ENCODE data around the gene FAM13B.
A peak's percentile ranks its signal among the peaks of the same experiment; 100 is the strongest.
"Not testable (repeated sequence)": the region's sequence is repeated elsewhere in the genome, so short reads cannot be mapped to it uniquely, and the experiment has no call there.

Gene FAM13B

GRCh38 chr5:138032572-138033385 lies at the start of gene FAM13B:
Gene FAM13B (minus strand): TSS chr5:138033079. CDS start chr5:138019111, 13,968 bp downstream.
- H3K36me3 ChIP-seq (ENCODE audit: control insufficient read depth in 2 of 2, insufficient read depth in 2 of 2, low read length in 2 of 2), result no peaks in the 10 kb centered on the region
- H3K27ac ChIP-seq (ENCODE audit: low read depth in 2 of 2, low read length in 2 of 2), result peak within 1 kb of the TSS; percentile 99
- peaks cover 18 to 22% of the 10 kb centered on the region in 2 donors for H3K4me1 ChIP-seq (ENCODE audit: control insufficient read depth in 2 of 2, insufficient read depth in 2 of 2, low read length in 2 of 2)
- peak within 1 kb of the TSS; percentile 91 to 94 for H3K9ac ChIP-seq (ENCODE audit: low read depth in 1 of 2, low read length in 2 of 2)
- peak within 1 kb of the TSS; percentile 90 to 92 for H3K4me3 ChIP-seq (ENCODE audit: low read length in 2 of 2)
- H3K9me3 ChIP-seq (ENCODE audit: control insufficient read depth in 2 of 2, low read length in 2 of 2), result no peaks in the 10 kb centered on the region
- no peaks in the 10 kb centered on the region for H3K27me3 ChIP-seq (ENCODE audit: control insufficient read depth in 2 of 2, insufficient read depth in 2 of 2, low read length in 2 of 2)

- H3K27me3 ChIP-seq (ENCODE audit: control insufficient read depth in 2 of 2, insufficient read depth in 2 of 2, low read length in 2 of 2), result no peaks in the 10 kb centered on the region
These were observed 49.2 kb upstream of the FAM13B start for GRCh38 chr5:138082033-138082432.

GRCh38 chr5:138078006-138078643 lies 45.2 kb upstream of the FAM13B start:
- Histone ChIP-seq H3K9me3 (ENCODE audit: control insufficient read depth in 2 of 2, low read length in 2 of 2) (no peaks in the 10 kb centered on the region), H3K27ac (ENCODE audit: low read depth in 2 of 2, low read length in 2 of 2) (no peak overlapping the region)

More at GRCh38 chr5:138082033-138082432, 49.2 kb upstream of the FAM13B start:
- Histone ChIP-seq H3K4me1 (ENCODE audit: control insufficient read depth in 2 of 2, insufficient read depth in 2 of 2, low read length in 2 of 2) (no peaks in the 10 kb centered on the region), H3K27ac (ENCODE audit: low read depth in 2 of 2, low read length in 2 of 2) (no peak overlapping the region), H3K9ac (ENCODE audit: low read depth in 1 of 2, low read length in 2 of 2) (no peak overlapping the region), H3K4me3 (ENCODE audit: low read length in 2 of 2) (no peak overlapping the region), H3K9me3 (ENCODE audit: control insufficient read depth in 2 of 2, low read length in 2 of 2) (no peaks in the 10 kb centered on the region), H3K36me3 (ENCODE audit: control insufficient read depth in 2 of 2, insufficient read depth in 2 of 2, low read length in 2 of 2) (no peaks in the 10 kb centered on the region)

GRCh38 chr5:138077064-138077696 lies 44.3 kb upstream of the FAM13B start:
- no peak overlapping the region for H3K4me3 ChIP-seq (ENCODE audit: low read length in 2 of 2)

More at GRCh38 chr5:138078006-138078643, 45.2 kb upstream of the FAM13B start:
- Histone ChIP-seq H3K4me1 (ENCODE audit: control insufficient read depth in 2 of 2, insufficient read depth in 2 of 2, low read length in 2 of 2) (no peaks in the 10 kb centered on the region), H3K4me3 (ENCODE audit: low read length in 2 of 2) (no peak overlapping the region), H3K9ac (ENCODE audit: low read depth in 1 of 2, low read length in 2 of 2) (no peak overlapping the region), H3K36me3 (ENCODE audit: control insufficient read depth in 2 of 2, insufficient read depth in 2 of 2, low read length in 2 of 2) (no peaks in the 10 kb centered on the region), H3K27me3 (ENCODE audit: control insufficient read depth in 2 of 2, insufficient read depth in 2 of 2, low read length in 2 of 2) (no peaks in the 10 kb centered on the region)

GRCh38 chr5:138070026-138070425 lies 37.1 kb upstream of the FAM13B start:
- not testable (repeated sequence) for H3K4me1 ChIP-seq (ENCODE audit: control insufficient read depth in 2 of 2, insufficient read depth in 2 of 2, low read length in 2 of 2); H3K9ac ChIP-seq (ENCODE audit: low read depth in 1 of 2, low read length in 2 of 2); H3K27me3 ChIP-seq (ENCODE audit: control insufficient read depth in 2 of 2, insufficient read depth in 2 of 2, low read length in 2 of 2); H3K27ac ChIP-seq (ENCODE audit: low read depth in 2 of 2, low read length in 2 of 2); H3K36me3 ChIP-seq (ENCODE audit: control insufficient read depth in 2 of 2, insufficient read depth in 2 of 2, low read length in 2 of 2); H3K9me3 ChIP-seq (ENCODE audit: control insufficient read depth in 2 of 2, low read length in 2 of 2); H3K4me3 ChIP-seq (ENCODE audit: low read length in 2 of 2)

More at GRCh38 chr5:138077064-138077696, 44.3 kb upstream of the FAM13B start:
- no peak overlapping the region for H3K9ac ChIP-seq (ENCODE audit: low read depth in 1 of 2, low read length in 2 of 2)
- no peaks in the 10 kb centered on the region for H3K27me3 ChIP-seq (ENCODE audit: control insufficient read depth in 2 of 2, insufficient read depth in 2 of 2, low read length in 2 of 2)
- H3K4me1 ChIP-seq (ENCODE audit: control insufficient read depth in 2 of 2, insufficient read depth in 2 of 2, low read length in 2 of 2), result no peaks in the 10 kb centered on the region
- no peak overlapping the region for H3K27ac ChIP-seq (ENCODE audit: low read depth in 2 of 2, low read length in 2 of 2)
- no peaks in the 10 kb centered on the region for H3K36me3 ChIP-seq (ENCODE audit: control insufficient read depth in 2 of 2, insufficient read depth in 2 of 2, low read length in 2 of 2)
- no peaks in the 10 kb centered on the region for H3K9me3 ChIP-seq (ENCODE audit: control insufficient read depth in 2 of 2, low read length in 2 of 2)

- Histone ChIP-seq H3K9me3 (ENCODE audit: control insufficient read depth in 2 of 2, low read length in 2 of 2) (no peaks in the 10 kb centered on the region), H3K9ac (ENCODE audit: low read depth in 1 of 2, low read length in 2 of 2) (no peak overlapping the region), H3K4me1 (ENCODE audit: control insufficient read depth in 2 of 2, insufficient read depth in 2 of 2, low read length in 2 of 2) (no peaks in the 10 kb centered on the region), H3K27me3 (ENCODE audit: control insufficient read depth in 2 of 2, insufficient read depth in 2 of 2, low read length in 2 of 2) (peaks cover 0 to 2% of the 10 kb centered on the region in 2 donors), H3K27ac (ENCODE audit: low read depth in 2 of 2, low read length in 2 of 2) (no peak overlapping the region), H3K36me3 (ENCODE audit: control insufficient read depth in 2 of 2, insufficient read depth in 2 of 2, low read length in 2 of 2) (no peaks in the 10 kb centered on the region), H3K4me3 (ENCODE audit: low read length in 2 of 2) (no peak overlapping the region)
These were observed 36.1 kb upstream of the FAM13B start for GRCh38 chr5:138068742-138069600.

- Histone ChIP-seq H3K4me1 (ENCODE audit: control insufficient read depth in 2 of 2, insufficient read depth in 2 of 2, low read length in 2 of 2) (no peaks in the 10 kb centered on the region), H3K9ac (ENCODE audit: low read depth in 1 of 2, low read length in 2 of 2) (no peak overlapping the region), H3K9me3 (ENCODE audit: control insufficient read depth in 2 of 2, low read length in 2 of 2) (no peaks in the 10 kb centered on the region), H3K4me3 (ENCODE audit: low read length in 2 of 2) (no peak overlapping the region), H3K36me3 (ENCODE audit: control insufficient read depth in 2 of 2, insufficient read depth in 2 of 2, low read length in 2 of 2) (no peaks in the 10 kb centered on the region), H3K27me3 (ENCODE audit: control insufficient read depth in 2 of 2, insufficient read depth in 2 of 2, low read length in 2 of 2) (peaks cover 0 to 2% of the 10 kb centered on the region in 2 donors), H3K27ac (ENCODE audit: low read depth in 2 of 2, low read length in 2 of 2) (no peak overlapping the region)
These were observed 35.1 kb upstream of the FAM13B start for GRCh38 chr5:138067945-138068344.

- H3K9ac ChIP-seq (ENCODE audit: low read depth in 1 of 2, low read length in 2 of 2), result no peak overlapping the region
- H3K9me3 ChIP-seq (ENCODE audit: control insufficient read depth in 2 of 2, low read length in 2 of 2), result no peaks in the 10 kb centered on the region
- no peaks in the 10 kb centered on the region for H3K36me3 ChIP-seq (ENCODE audit: control insufficient read depth in 2 of 2, insufficient read depth in 2 of 2, low read length in 2 of 2)
- no peaks in the 10 kb centered on the region for H3K27me3 ChIP-seq (ENCODE audit: control insufficient read depth in 2 of 2, insufficient read depth in 2 of 2, low read length in 2 of 2)
- no peak overlapping the region for H3K27ac ChIP-seq (ENCODE audit: low read depth in 2 of 2, low read length in 2 of 2)
- no peak overlapping the region for H3K4me3 ChIP-seq (ENCODE audit: low read length in 2 of 2)
- H3K4me1 ChIP-seq (ENCODE audit: control insufficient read depth in 2 of 2, insufficient read depth in 2 of 2, low read length in 2 of 2), result no peaks in the 10 kb centered on the region
These were observed 32.2 kb upstream of the FAM13B start for GRCh38 chr5:138065102-138065501.

GRCh38 chr5:138064526-138064925 lies 31.6 kb upstream of the FAM13B start:
- no peak overlapping the region for H3K27ac ChIP-seq (ENCODE audit: low read depth in 2 of 2, low read length in 2 of 2)
- H3K4me3 ChIP-seq (ENCODE audit: low read length in 2 of 2), result no peak overlapping the region
- H3K36me3 ChIP-seq (ENCODE audit: control insufficient read depth in 2 of 2, insufficient read depth in 2 of 2, low read length in 2 of 2), result no peaks in the 10 kb centered on the region
- no peak overlapping the region for H3K9ac ChIP-seq (ENCODE audit: low read depth in 1 of 2, low read length in 2 of 2)
- no peaks in the 10 kb centered on the region for H3K9me3 ChIP-seq (ENCODE audit: control insufficient read depth in 2 of 2, low read length in 2 of 2)
- H3K27me3 ChIP-seq (ENCODE audit: control insufficient read depth in 2 of 2, insufficient read depth in 2 of 2, low read length in 2 of 2), result no peaks in the 10 kb centered on the region
- no peaks in the 10 kb centered on the region for H3K4me1 ChIP-seq (ENCODE audit: control insufficient read depth in 2 of 2, insufficient read depth in 2 of 2, low read length in 2 of 2)
